GM19351 (cell line): ENCODE measurements around the gene ZNF415.
"Not testable (repeated sequence)": the region's sequence is repeated elsewhere in the genome, so short reads cannot be mapped to it uniquely, and the experiment has no call there.

Source experiments
- ATAC-seq: cut with Tn5 transposase; IDR thresholded peaks from one replicate; pipeline ENCODE4 v1.9.1; 2021; ENCODE audit warnings: mild to moderate bottlenecking, moderate library complexity; ENCODE audit not compliant: unreplicated experiment

The ZNF415 gene

DNA sequence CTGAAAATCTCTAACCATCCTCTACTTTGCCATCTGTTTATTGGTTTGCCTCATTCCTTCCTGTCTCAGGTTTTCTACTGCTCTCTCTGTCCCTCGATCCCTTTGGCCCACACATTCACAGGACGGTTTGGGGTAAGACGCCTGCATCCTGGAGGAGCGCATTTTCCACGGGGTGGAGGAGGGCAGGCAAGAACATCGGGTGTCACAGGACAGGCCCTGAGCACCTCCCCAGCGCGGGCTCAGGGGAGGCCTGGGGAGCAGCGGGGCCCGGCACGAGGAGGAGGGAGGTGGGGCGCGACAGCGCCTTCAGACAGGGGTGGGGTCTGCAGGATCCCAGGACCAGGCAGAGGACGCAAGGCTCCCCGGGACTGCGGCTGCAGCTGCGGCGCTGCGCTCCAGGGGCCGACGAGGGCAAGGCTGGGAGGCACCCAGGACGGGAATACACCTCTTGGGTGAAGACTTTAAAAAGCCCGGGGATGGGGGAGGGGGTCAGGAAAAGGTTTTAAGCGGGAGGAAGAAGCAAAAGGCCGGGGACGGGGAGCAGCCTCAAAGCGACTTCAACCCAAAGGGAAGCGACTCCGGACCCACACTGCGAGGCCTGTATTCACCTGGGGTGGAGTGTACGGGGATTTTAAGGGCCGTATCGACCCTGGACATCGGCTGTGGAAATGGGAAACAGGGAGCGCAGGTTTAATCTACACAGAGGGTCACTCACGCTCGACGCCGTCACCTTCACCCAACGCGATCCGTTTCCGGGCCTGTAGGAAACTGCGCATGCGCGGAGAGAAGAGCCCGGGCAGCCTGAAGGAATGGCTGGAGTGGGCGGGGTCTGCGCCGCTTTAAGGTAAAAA lies at the start of gene ZNF415:
Gene ZNF415 (minus strand): TSS at position 770 of the 851 bp plus-strand sequence. CDS start 10,234 bp downstream, outside the sequence.
- no peak for ATAC-seq

DNA sequence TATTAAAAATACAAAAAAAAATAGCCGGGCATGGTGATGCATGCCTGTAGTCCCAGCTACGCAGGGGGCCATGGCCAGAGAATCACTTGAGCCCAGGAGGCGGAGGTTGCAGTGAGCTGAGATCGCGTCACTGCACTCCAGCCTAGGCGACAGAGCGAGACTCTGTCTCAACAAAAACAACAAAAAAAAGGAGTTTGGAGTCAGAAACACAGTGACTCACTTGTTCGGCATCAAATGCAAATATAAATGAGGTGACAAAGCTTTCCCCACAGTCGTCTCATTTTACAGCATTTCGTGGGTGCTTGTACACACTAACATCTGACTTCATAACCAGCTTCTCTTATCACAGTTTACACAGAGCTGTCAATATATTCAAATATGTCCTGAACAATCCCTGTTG lies 49.5 kb upstream of the ZNF415 start:
- no peak for ATAC-seq

DNA sequence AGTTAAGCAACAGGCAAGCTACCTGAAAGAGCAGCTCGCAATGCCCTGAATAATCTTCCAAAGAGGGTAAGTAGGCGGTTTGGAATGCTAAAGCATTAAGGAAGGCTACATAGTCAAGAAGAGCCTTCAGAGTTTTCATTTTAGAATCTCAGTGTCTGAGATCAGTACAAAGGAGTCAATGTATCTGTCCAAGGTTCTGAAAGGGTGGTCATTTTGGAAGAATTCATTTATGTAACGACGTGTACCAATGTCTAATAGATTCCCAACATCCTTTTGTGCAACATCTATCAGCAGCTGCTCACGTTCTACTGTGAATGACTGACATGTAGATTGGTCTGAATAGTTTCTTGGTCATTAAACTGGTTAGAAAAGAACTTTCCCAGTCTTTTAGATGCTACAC lies 45.3 kb upstream of the ZNF415 start:
- ATAC-seq, result no peak

DNA sequence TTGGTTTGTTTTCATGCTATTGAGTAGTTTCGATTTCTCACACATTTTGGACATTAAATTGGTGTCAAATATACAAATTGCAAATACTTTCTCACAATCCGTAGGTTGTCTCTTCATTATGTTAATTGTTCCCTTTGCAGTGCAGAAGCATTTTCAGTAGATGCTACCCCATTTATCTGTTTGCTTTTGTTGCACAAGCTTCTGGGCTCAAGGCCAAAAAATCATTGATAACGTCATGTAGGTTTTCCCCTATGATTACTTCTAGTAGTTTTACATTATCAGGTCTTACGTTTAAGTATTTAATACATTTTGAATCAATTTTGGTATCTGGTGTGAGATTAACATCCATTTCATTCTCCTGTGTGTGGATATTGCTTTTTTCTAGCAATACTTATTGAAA lies 40.2 kb upstream of the ZNF415 start:
- no peak for ATAC-seq

DNA sequence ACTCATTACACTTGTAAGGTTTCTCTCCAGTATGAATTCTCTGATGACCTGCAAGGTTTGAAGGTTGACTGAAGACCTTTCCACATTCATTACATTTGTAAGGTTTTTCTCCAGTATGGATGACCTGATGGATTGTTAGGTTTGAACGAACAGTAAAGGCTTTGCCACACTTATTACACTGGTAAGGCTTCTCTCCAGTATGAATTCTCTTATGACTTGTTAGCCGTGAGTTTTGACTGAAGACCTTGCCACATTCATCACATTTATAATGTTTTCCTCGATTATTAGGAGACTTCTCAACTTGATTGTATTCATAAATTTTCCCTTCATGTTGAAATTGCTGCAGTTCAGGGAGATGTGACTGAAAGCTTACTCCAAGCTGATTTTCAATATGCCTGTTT lies 33.0 kb upstream of the ZNF415 start:
- ATAC-seq, result no peak

DNA sequence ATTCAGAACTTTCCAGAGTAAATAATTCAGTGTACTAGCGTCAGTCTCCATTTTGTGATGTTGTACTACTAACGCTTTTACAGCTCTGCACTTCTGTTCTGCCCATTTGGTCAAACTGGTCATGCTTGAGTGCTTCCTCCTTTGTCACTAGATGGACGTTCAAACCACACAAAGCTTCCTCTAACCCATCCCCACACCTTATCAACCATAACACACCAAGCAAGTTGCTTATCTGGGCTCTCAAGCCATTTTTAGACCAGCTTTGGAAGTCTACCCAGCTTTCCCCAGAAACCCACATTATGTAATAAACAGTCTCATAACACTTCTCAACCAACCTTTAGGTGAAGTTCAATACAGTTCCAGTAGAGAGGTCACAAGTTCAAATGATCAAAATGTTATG lies 28.4 kb upstream of the ZNF415 start:
- no peak for ATAC-seq

DNA sequence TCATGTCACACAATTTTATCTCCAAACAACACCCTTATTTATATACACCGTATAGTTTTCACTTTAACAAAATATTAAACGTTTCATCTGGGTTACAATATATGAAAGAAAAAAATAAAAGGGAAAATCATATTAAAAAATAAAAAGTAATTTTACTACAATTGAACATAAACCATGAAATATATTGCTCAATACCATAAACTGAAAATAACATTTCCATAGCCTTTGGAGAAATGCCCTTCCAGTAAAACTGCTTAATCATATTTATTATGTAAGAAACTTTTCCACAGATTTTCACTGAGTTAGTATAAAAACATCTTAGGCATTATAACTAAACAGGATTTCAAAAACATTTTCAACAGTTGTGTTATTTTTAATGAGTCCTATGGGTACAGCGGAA lies 27.6 kb upstream of the ZNF415 start:
- no peak for ATAC-seq

DNA sequence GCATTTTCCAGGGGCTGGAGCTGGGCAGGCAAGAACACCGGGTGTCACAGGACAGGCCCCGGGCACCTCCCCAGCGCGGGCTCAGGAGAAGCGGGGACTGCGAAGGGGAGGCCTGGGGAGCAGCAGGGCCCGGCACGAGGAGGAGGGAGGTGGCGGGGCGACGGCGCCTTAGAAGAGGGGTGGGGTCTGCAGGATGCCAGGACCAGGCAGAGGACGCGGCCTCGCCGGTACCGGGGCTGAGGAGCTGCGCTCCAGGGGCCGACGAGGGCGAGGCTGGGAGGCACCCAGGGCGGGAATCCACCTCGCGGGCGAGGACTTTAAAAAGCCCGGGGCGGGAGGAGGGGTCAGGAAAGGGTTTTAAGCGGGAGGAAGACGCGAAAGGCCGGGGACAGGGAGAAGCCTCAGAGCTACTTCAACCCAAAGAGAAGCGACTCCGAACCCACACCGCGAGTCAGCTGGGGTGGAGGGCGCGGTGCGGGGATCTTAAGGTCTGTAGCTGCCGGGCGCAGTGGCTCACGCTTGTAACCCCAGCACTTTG lies 25.5 kb upstream of the ZNF415 start:
- ATAC-seq, result no peak

DNA sequence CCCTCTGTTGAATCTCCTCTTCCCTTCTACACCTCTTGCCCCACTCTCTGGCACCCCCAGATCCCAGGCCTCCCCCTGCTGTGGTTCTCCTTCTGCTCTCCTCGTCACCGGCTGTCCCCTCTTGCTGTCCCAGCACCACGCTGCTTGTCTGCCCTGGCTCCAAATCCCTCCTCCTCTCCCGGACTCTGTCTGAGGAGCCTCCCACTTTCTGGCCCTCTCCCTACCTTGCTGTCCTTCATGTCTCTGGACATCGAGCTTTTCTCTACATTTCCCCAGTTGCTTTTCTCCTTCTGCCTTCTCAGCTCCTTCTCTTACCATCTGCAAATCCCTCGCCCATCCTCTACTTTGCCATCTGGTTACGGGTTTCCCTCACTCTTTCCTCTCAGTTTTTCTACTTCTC lies 24.9 kb upstream of the ZNF415 start:
- no peak for ATAC-seq

DNA sequence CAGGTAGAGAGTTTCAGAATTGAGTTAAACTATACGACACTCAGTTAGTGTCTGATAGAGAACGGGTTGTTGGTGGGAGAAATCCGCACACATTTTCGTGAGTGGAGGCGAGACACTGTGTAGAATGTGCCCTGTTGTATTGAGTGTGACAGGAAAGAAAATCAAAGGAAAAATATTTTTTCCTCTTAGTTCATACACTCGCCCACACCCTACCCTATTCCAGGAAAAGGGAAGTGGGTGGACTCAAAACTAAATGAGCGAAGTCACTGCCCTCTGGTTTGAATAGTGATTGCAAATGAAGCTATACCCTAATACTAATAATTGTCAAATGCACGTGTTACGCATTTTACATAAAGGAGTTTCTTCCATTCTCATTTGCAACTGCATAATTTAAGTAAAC lies 24.1 kb upstream of the ZNF415 start:
- ATAC-seq, result no peak

DNA sequence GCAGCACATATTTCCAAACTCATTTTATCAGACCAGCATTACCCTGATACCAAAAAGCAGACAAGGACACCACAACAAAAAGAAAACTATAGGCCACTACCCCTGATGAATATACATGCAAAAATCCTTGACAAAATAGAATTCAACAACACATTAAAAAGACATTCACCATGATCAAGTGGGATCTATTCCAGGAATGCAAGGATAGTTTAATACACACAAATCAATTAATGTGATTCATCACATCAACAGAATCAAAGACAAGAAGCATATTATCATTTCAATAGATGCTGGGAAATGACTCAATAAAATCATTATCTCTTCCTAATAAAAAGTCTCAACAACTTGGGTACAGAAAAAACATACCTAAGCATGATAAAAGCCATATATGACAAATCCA lies 14.9 kb upstream of the ZNF415 start:
- no peak for ATAC-seq

DNA sequence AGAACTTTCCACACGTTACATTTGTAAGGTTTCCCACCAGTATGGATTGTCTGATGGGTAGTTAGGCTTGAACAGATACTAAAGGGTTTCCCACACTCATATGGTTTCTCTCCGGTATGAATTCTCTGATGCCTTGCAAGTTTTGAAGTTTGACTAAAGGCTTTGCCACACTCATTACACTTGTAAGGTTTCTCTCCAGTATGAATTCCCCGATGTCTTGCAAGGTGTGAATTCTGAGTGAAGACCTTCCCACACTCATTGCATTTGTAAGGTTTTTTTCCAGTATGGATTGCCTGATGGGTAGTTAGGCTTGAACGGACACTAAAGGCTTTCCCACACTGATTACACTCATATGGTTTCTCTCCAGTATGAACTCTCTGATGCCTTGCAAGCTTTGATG lies 7.6 kb upstream of the ZNF415 start:
- ATAC-seq, result no peak

DNA sequence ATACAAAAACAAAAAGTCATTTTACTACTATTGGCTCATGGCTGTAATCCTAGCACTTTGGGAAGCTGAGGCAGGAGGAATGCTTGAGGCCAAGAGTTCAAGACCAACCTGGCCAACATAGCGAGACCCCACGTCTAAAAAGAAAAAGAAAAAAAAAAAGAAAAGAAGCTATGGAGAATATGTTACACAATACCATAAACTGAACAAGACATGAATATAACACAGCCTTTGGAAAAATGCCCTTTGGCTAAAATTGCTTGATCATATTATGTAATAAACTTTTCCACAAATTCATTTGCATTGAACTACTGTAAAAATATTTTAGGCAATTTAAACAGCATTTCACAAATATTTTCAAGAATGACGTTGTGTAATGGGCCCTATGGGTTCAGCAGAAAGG lies 3.7 kb upstream of the ZNF415 start:
- no peak for ATAC-seq

DNA sequence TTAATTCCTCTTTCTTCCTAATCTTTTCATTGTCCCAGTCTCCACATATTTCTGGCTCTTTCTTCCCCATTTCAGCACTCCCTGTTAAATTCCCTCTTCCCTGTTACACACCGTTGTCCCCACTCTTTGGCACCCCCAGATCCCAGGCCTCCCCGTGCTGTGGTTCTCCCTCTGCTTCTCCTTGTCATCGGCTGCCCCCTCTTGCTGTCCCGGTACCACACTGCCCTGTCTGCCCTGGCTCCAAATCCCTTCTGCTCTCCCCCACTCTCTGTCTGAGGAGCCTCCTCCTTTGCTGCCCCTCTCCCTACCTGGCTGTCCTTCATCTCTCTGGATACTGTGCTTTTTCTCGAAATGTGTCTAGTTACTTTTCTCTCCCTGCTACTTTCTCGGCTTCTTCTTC lies 983 bp downstream of the ZNF415 start:
- no peak for ATAC-seq

DNA sequence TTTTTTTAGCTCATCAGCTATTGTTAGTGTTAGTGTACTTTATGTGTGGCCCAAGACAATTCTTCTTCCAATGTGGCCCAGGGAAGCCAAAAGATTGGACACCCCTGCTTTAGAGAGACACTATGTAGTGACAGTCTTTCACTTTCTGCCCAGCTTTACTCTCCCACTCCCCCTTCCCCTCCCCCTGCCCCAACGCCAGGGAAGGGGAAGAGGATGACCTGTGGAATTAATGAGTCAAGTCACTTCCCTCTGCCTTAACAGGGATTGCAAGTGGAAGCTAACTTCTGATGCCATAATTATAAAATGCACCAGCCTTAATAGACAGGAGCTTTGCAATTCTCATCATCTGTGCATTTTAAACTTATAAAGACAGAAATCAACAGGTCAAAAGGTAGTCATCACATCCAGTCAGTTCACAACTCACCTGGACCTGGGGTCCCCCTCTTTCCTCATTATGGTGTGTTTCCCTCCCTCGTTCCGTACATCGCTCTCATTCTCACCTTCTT lies 1.6 kb downstream of the ZNF415 start:
- ATAC-seq, result no peak

DNA sequence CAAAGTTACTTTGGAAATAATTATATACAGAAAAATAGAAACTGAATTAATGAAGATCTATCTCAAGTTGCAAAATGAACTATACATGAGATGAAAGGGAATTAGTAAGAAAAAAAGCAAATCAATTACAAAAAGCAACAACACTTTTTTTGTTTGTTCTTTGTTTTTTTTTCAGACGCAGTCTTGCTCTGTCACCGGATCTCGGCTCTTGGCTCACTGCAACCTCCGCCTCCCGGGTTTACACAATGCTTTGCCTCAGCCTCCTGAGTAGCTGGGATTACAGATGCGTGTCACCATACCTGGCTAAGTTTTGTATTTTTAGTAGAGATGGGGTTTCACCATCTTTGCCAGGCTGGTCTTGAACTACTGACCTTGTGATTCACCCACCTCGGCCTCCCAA lies 2.2 kb downstream of the ZNF415 start:
- ATAC-seq, result no peak

DNA sequence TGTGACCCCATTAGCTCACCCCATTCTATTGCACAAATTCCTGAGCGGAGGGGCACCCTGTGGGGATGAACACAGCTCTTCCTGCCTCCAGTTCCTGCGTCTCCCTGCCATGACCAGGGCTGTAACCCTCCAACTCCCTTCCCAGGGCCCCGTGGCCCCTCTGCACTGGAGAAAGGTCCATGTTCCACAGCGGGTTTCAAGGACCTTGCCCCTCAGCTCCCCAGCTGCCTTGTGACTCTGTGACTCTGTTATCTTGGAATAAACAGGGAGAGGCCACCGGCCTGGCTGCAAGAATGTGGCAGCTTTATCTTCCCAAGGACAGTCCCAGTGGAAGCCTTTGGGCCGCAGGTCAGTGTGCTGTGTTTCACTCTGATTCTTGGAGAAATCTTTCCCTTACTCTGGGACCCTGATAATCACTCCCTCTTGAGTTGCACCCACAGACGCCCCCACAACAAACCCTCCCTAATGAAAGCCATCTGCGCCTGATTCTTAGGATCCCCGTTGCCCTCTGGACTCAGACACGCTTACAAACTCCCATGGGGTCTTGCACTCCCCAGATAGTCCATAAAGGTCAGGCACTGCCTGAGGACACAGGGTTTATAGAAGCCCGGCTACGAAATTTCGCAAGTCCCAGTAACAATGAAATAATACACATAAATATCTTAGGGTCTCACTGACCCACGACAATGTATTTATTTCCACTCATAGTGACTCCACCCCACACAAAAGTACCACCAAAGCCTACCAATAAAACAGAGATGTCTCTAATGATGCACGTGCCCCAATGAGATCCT lies 5.8 kb downstream of the ZNF415 start:
- ATAC-seq, result not testable (repeated sequence)

DNA sequence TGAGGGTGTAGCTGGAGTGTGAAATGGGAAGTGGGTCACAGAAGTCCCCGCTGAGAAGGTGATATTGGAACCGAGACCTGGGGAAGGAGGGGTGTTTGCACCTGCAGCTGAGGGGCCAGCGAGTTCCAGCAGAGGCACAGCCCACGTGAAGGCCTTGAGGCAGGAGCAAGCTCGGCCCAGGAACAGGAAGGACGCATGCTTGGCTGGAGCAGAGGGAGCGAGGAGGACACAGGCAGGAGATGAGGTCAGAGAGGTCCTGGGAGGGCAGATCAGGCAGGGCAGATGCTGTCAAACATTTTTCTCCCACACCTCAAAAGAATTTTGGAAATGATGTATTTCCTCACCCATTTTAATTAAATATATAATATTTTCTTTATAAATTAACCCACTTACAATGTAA lies 9.3 kb downstream of the ZNF415 start:
- ATAC-seq, result no peak

DNA sequence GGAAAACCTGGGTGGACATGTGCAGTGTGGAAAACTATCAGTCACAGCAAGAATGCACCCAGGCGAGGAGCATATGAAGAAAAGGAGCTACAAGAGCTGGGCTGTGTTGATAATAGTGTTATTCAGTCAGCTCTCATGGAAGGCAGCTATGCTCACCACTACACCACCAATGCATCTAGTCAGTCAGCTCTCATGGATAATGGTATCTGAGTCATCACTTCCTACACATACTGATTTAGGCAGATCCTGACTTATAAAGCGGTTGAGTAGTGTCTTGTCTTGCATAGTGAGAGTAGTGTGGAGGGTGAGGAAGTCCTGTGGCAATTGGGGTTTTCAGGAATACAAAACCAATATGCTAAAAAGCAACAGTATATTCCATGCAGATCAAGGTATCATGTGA lies 20.4 kb downstream of the ZNF415 start:
- ATAC-seq, result no peak

DNA sequence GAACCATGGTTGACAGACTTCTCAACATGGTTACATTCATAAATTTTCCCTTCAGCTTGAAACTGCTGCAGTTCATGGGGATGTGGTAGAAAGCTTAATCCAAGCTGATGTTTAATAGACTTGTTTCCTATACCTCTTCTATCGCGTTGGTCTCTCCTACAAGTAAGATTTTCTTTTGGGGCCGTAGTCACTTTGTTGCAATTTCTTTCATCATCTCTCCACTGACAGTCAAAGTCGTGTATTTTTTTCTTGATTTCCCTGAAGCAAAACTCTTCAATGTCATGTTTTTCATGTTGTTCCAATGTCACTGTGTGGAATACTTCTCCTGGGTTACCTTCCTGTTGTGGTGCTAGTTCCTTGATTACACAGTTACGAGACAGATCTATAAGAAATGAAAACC lies 23.2 kb downstream of the ZNF415 start:
- no peak for ATAC-seq

DNA sequence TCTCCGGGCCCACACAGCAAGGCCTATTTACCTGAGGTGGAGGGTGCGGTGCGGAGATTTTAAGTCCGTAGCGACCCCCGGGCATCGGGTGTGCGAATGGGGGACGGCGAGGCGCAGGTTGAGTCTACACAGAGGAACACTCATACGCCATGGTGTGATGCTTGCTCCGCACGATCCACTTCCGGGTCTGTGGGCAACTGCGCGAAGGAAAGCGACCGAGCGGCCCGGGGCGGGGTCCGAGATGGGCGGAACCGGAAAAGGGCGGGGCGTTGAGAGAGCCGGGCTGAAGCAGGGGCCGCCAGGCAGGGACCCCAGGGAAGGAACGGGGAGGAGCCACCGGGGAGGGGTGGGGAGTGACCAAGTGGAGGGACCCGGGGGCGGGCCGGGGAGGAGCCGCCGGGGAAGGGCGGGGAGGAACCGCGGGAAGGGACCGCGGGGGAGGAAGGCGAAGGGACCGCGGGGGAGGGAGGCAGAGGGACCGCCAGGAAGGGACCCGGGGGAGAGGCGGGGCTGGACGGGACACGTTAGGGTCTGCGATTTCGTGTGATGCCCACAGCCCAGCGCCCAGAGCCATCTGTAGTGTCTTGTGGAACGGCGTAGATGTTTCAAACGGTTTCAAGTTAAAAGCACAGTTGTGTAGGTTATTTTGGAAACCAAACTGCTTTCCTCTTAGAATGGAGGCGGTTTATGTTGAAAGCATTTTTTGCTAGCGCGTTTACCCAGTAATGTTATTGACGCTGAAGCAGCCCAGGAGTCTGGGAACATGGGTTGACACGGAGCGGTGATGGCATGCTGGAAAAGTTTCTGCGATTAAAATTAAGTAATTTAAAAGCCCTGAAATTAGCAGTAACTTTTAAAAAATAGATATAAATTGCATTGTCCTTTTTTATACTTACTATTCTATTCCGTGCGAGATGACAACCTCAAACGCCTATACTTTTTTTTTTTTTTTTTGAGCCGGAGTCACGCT lies 29.2 kb downstream of the ZNF415 start, which contains the start of gene ZNF160:
Gene ZNF160 (minus strand): TSS at position 189 of the 970 bp plus-strand sequence. CDS start 17,146 bp downstream, outside the sequence.
- peak; percentile 96 for ATAC-seq
